Stimulated activated CD8-positive, alpha-beta memory T cell treated with anti-CD3 and anti-CD28 coated beads, Interleukin-2, amount 100 ng/mL, for 1 hour (primary cell): ENCODE measurements around the gene CDKL1.
"Not testable (repeated sequence)": the region's sequence is repeated elsewhere in the genome, so short reads cannot be mapped to it uniquely, and the experiment has no call there.

Experiments used
- DNase-seq, 2 donors: peaks; one replicate each; pipeline ENCODE4 v3.0.0-alpha.2; 2020; ENCODE audit warnings: low read depth in 2 of 2

Gene CDKL1

DNA sequence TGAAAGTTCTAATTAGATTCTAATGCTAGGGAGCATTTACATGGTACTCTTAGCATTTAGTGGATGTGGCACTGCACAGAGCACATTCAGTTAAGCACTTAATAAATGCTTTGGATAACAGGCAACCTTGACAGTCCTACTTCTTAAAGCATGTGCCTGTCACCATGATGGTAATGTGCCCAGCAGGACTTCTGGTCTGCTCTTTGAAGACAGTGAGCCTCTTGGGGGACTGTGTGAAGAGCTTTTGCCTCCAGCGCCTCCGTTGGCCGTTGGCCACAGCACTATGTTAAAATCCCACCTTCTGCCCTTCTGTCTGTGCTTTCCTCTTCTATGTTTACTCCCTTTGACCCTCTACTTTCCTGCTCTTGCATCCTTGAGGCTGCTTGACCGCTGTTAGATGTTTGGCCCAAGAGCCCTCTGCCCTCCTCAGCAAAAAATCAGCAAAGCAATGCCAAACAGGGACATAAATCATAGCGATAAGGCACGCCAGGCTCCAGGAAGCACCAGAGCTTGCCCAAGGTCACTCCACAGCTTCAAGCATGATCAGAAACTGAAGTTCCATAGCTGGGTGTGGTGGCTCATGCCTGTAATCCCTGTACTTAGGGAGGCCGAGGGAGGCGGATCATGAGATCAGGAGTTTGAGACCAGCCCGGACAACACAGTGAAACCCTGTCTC lies 8.3 kb downstream of the CDKL1 start:
- DNase-seq: no peak

DNA sequence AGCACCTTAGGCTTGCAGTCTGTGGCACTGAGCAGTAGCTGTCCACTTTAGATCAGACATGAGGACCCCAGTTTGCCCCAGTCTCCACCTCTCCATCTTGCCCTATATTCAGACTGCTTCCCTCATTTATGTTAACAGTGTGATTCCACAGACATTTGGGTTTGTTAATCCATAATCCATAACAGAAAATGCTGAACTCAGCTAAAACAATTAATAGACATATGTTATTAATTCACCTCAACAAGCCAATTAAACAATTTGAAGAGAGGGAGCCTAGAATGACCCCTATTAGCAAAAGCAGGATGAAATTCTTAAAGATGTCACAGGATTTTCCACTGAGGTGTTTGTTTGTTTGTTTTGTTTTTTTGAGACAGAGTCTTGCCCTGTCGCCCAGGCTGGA lies 9.1 kb downstream of the CDKL1 start:
- no peak for DNase-seq

- DNase-seq: no peak
Measured at GRCh38 chr14:50383618-50384225, 13.0 kb downstream of the CDKL1 start.

DNA sequence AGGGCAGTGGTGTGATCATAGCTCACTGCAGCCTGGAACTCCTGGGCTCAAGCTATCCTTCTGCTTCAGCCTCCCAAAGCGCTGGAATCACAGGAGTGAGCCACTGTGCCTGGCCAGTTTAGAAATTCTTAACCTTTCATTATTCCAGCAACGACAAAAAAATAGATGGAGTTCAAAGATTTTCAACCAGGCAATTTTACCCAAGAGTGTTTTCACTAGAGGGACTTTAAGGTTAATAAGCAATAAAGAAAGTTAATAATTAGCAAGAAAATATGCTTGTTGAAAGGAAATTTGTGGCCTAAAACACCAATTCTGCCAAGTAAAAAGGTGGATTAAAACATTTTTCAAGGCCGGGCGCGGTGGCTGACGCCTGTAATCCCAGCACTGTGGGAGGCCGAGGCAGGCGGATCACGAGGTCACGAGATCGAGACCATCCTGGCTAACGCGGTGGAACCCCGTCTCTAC lies 14.8 kb downstream of the CDKL1 start:
- no peak for DNase-seq

DNA sequence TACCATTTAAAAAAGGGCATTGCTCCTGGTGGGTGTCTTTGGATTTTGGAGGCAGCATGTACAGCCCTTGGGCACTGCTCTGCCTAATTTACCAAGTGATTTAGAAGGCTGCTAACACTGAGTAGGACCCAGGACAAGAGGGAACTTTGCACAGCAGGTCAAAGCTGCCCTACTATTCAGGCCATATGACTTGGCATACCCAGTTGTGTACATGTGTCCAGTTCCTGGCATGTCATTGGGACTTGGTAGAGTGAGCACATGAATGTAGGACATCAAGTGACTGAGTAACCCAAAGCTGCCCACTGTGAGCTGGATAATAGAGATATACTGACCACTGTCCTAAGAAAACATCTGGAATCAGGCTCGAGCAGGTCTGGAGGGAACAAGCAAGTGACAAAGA lies 15.7 kb downstream of the CDKL1 start:
- no peak for DNase-seq

GRCh38 chr14:50380455-50380854 lies 16.2 kb downstream of the CDKL1 start:
- DNase-seq: no peak

DNA sequence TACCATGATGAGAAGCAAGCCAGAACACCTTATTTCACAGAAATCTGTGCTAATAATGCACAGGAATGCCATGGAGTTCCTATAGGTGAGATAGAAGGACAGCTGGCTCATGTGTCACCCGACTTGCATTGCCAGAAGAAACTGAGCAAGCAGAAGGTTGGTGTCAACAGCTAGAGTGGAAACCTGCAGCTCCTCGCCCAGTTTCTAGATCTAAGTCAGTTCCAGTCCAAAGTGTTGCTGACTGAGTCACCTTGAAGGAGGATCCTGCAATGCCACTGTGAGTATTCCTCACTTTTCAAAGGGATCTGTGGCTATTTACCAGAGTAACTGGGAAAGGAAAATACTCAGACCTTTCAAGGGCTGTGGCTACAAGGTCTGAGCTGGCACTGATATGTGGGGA lies 17.1 kb downstream of the CDKL1 start:
- no peak for DNase-seq

GRCh38 chr14:50377550-50378085 lies 19.1 kb downstream of the CDKL1 start:
- DNase-seq: no peak

GRCh38 chr14:50375760-50376159 lies 20.9 kb downstream of the CDKL1 start:
- DNase-seq: no peak

- no peak for DNase-seq
Measured at GRCh38 chr14:50373959-50374358, 22.7 kb downstream of the CDKL1 start.

DNA sequence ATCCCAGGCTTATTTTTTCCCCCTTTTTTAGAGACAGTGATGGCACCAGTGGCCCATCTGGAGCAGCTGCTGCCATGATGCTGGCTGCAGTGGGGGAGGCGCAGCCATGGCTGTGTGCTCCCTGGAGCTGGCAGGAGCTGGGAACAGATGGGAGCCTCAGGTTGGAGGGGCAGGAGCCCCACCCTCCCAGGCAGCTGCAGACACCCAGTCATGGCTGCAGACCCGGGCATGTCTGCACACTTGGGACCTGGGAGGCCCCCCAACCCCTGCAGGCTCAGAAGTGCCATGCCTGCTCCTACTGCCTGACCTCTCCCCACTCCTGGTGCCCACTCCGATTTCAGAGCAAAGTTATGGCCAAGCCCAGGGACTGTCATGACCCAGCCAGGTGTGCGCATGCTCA lies 25.1 kb downstream of the CDKL1 start:
- DNase-seq: no peak

- no peak for DNase-seq
Measured at GRCh38 chr14:50366589-50366988, 30.1 kb downstream of the CDKL1 start.

DNA sequence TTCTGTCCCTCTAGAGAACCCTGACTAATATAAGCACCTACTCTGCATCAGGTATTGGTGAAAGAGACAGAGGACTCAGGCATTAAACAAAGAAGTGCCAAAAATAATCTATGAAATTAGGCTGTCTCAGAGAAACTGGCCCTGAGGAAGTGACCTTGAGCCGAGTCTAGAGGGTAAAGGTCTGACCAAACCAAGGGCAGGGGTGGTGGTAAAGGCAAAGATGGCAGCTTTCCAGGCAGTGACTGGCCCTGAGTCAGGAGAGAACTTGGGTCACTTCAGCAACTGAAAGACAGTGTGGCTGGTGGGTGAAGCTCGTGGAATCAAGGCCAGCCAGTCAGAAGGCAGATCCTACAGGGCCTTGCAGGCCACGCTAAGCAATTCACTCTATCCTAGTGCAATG lies 30.6 kb downstream of the CDKL1 start:
- DNase-seq: no peak

DNA sequence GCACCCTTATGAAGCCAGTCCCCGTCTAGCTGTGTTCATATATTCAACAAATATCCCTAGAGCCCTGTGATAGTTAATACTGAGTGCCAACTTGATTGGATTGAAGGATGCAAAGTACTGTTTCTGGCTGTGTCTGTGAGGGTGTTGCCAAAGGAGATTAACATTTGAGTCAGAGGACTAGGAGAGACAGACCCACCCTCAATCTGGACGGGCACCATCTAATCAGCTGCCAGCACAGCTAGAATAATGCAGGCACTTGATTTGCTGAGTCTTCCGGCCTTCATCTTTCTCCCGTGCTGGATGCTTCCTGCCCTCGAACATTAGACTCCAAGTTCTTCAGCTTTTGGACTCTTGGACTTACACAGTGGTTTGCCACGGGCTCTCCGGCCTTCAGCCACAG lies 31.1 kb downstream of the CDKL1 start:
- DNase-seq: not testable (repeated sequence)

- DNase-seq: no peak
Measured at GRCh38 chr14:50364792-50365191, 31.9 kb downstream of the CDKL1 start.

DNA sequence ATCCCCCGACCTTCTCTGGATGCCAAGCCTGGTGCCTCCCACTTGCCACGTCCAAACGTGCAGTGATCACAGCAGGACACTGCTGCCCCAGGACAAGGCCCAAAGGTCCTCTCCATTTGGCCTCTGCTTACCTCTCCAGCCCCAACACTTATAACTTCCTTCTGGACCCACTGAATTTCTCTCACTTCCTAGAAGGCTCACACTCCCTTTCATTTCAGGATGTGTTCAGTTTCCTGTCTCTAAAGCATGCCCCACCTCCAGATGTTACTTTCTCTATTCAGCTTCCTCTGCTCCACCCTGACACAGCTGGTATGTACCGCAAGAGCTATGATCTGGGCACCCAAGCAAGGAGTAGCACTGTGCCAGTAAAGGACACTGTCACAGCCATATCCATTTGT lies 33.0 kb downstream of the CDKL1 start:
- peak in 1 of 2 donors; percentile 17 for DNase-seq

DNA sequence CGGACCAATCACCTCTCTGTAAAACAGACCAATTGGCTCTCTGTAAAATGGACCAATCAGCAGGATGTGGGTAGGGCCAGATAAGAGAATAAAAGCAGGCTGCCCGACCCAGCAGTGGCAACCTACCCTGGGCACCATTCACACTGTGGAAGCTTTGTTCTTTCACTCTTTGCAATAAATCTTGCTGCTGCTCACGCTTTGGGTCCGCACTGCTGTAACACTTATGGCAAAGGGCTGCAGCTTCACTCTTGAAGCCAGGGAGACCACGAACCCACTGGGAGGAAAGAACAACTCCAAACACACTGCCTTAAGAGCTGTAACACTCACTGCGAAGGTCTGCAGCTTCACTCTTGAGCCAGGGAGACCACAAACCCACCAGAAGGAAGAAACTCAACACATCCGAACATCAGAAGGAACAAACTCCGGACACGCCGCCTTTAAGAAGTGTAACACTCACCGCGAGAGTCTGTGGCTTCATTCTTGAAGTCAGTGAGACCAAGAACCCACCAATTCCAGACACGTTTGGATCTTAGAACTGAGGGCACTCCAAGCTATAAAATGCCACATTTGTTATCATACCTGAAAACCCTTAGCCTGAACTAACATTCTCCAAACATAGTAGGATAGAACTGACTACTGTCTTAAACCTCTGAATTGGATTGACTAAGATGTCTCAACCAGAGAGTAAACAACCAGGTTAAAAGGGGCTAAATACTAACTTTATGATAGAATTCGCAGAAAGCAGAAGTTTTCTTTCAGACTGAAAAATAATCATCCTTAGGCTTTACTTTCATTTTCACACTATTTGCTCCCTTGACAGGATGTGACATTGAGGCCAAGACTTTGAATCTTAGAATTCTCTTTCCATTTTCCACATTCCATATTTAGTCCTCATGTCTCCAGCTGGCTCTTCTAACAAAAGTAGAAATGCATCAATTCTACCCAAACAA lies 33.6 kb downstream of the CDKL1 start:
- DNase-seq: no peak

DNA sequence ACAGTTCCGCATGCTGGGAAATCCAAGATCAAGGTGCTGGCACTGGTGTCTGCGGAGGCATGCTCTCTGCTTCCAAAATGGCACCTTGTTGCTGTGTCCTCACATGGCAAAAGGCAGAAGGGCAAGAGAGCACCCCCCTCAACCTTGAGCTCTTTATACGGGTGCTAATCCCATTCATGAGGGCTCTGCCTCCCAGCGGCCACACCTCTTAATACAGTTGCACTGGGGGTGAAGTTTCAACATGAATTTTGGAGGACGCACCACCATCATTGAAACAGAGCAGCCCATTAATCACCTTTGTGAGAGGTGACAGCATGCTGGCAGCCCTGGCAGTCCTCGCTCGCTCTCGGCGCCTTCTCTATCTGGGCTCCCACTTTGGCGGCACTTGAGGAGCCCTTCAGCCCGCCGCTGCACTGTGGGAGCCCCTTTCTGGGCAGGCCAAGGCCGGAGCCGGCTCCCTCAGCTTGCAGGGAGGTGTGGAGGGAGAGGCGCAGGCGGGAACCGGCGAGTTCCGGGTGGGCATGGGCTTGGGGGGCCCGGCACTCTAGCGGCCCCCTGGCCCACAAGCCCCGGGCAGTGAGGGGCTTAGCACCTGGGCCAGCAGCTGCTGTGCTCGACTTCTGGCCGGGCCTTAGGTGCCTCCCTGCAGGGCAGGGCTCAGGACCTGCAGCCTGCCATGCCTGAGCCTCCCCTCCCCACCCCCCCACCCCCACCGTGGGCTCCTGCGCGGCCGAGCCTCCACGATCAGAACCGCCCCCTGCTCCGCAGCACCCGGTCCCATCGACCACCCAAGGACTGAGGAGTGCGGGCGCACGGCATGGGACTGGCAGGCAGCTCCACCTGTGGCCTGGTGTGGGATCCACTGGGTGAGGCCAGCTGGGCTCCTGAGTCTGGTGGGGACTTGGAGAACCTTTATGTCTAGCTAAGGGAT lies 34.9 kb downstream of the CDKL1 start:
- not testable (repeated sequence) for DNase-seq

- no peak for DNase-seq
Measured at GRCh38 chr14:50360851-50361250, 35.8 kb downstream of the CDKL1 start.

- no peak for DNase-seq
Measured at GRCh38 chr14:50360093-50360492, 36.6 kb downstream of the CDKL1 start.

DNA sequence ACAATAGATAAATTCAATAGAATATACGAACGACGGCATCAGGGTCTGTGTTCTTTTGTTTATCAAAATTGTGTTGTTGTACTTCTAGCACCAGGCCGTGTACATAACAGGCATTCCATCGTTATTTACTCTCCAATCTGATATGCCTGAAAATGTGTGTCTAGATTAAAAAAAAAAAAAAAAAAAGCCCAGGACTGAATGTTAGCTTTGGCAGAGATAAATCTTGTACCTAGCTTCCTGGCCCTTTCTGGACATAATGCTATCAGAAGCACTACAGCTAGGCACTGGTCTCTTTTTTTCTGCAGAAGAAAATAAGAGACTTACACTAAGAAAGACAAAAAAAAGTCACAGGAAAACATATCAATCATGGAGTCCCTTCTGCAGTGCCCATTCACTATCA lies 37.0 kb downstream of the CDKL1 start:
- no peak for DNase-seq
